Measurements from ENCODE around the gene COL4A4.

GRCh38 chr2:227206406-227206805 is 42.4 kb upstream of the COL4A4 start:
- TF ChIP-seq ZNF248 (tag by site-specific recombination; IDR thresholded peaks at IDR 0.05): no peak
- no peak for TF ChIP-seq ZNF335 (tag by site-specific recombination; conservative IDR thresholded peaks at IDR 0.05)
- no peak for TF ChIP-seq ZNF274 (IDR thresholded peaks at IDR 0.05; ENCODE audit: low read length)
- TF ChIP-seq ZNF274 (tag by site-specific recombination; IDR thresholded peaks at IDR 0.05; ENCODE audit: borderline replicate concordance): no peak
- TF ChIP-seq, protein P1, sequence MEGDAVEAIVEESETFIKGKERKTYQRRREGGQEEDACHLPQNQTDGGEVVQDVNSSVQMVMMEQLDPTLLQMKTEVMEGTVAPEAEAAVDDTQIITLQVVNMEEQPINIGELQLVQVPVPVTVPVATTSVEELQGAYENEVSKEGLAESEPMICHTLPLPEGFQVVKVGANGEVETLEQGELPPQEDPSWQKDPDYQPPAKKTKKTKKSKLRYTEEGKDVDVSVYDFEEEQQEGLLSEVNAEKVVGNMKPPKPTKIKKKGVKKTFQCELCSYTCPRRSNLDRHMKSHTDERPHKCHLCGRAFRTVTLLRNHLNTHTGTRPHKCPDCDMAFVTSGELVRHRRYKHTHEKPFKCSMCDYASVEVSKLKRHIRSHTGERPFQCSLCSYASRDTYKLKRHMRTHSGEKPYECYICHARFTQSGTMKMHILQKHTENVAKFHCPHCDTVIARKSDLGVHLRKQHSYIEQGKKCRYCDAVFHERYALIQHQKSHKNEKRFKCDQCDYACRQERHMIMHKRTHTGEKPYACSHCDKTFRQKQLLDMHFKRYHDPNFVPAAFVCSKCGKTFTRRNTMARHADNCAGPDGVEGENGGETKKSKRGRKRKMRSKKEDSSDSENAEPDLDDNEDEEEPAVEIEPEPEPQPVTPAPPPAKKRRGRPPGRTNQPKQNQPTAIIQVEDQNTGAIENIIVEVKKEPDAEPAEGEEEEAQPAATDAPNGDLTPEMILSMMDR (tag by site-specific recombination; IDR thresholded peaks at IDR 0.05): no peak
- TF ChIP-seq ZNF791 (tag by site-specific recombination; IDR thresholded peaks at IDR 0.05): no peak
- no peak for TF ChIP-seq ZNF184 (tag by site-specific recombination; IDR thresholded peaks at IDR 0.05)
- no peak for TF ChIP-seq ZNF24 (tag by site-specific recombination; IDR thresholded peaks at IDR 0.05)
- TF ChIP-seq ZNF148 (tag by site-specific recombination; IDR thresholded peaks at IDR 0.05; ENCODE audit: borderline replicate concordance): no peak
- TF ChIP-seq, protein P2, sequence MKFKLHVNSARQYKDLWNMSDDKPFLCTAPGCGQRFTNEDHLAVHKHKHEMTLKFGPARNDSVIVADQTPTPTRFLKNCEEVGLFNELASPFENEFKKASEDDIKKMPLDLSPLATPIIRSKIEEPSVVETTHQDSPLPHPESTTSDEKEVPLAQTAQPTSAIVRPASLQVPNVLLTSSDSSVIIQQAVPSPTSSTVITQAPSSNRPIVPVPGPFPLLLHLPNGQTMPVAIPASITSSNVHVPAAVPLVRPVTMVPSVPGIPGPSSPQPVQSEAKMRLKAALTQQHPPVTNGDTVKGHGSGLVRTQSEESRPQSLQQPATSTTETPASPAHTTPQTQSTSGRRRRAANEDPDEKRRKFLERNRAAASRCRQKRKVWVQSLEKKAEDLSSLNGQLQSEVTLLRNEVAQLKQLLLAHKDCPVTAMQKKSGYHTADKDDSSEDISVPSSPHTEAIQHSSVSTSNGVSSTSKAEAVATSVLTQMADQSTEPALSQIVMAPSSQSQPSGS (tag by site-specific recombination; IDR thresholded peaks at IDR 0.05; ENCODE audit: low read depth): no peak
- TF ChIP-seq YY1 (tag by site-specific recombination; IDR thresholded peaks at IDR 0.05): no peak
- no peak for TF ChIP-seq ZNF426 (tag by site-specific recombination; IDR thresholded peaks at IDR 0.05)
- no peak for TF ChIP-seq ZNF10 (tag by site-specific recombination; IDR thresholded peaks at IDR 0.05)

All from HEK293 (cell line).